Measurements from ENCODE around the gene NLE1.

Gene NLE1

GRCh38 chr17:35159940-35160339 is 17.8 kb upstream of the NLE1 start:
- no CpG with 5 or more reads among the region's 2 CpGs for WGBS, 2 donors (ENCODE audit: extremely low coverage in 2 of 2, insufficient read length in 2 of 2, insufficient replicate concordance in 1 of 2)
- H4K8ac ChIP-seq (ENCODE audit: low read depth, low read length), result no peak overlapping the region
- no peak overlapping the region for H2AFZ ChIP-seq (ENCODE audit: low read length)
- no peak overlapping the region for H3K4me2 ChIP-seq (ENCODE audit: insufficient read depth, low read length, poor library complexity, severe bottlenecking)
- no peaks in the 10 kb centered on the region for H3K36me3 ChIP-seq (replicated peaks in 1 of 2; ENCODE audit: control insufficient read depth in 2 of 2, insufficient read depth in 2 of 2, low read length in 2 of 2)
- H3K4ac ChIP-seq (ENCODE audit: low read length), result no peak overlapping the region
- H3K27me3 ChIP-seq (ENCODE audit: control insufficient read depth in 3 of 3, insufficient read depth in 3 of 3, low read depth in 1 of 3, low read length in 3 of 3), result peaks cover 0 to 30% (median 0%) of the 10 kb centered on the region in 3 experiments
- H4K91ac ChIP-seq (ENCODE audit: low read depth, low read length, poor library complexity), result no peak overlapping the region
- H2BK5ac ChIP-seq (ENCODE audit: low read length), result no peak overlapping the region
- no peak overlapping the region for H2BK120ac ChIP-seq (ENCODE audit: low read depth, low read length)
- H3K4me3 ChIP-seq (ENCODE audit: low read length in 2 of 2), result no peak overlapping the region
- no peak overlapping the region for H2AK5ac ChIP-seq (ENCODE audit: low read depth, low read length)
- H3K9ac ChIP-seq (ENCODE audit: low read depth, low read length, poor library complexity), result no peak overlapping the region
- no peak overlapping the region for H2BK12ac ChIP-seq (ENCODE audit: low read length)
- H3K14ac ChIP-seq (ENCODE audit: low read length), result no peak overlapping the region
- H3K9me3 ChIP-seq (replicated peaks in 1 of 2; ENCODE audit: control insufficient read depth in 2 of 2, insufficient read depth in 1 of 2, low read depth in 1 of 2, low read length in 2 of 2), result no peaks in the 10 kb centered on the region
- no peak for DNase-seq (ENCODE audit: low spot score)
- H3K27ac ChIP-seq (replicated peaks; ENCODE audit: low read length), result no peak overlapping the region
- H3K18ac ChIP-seq (ENCODE audit: low read length), result no peak overlapping the region
- H3K79me1 ChIP-seq (ENCODE audit: low read depth, low read length), result no peaks in the 10 kb centered on the region
- no peak overlapping the region for H3K23ac ChIP-seq (ENCODE audit: low read depth, low read length, poor library complexity)
- no peak overlapping the region for H2BK15ac ChIP-seq (ENCODE audit: low read length)
- H3K4me1 ChIP-seq (ENCODE audit: control insufficient read depth in 2 of 2, insufficient read depth in 1 of 2, low read depth in 1 of 2, low read length in 2 of 2), result no peaks in the 10 kb centered on the region

GRCh38 chr17:35155246-35155645 is 13.1 kb upstream of the NLE1 start:
- no peak overlapping the region for H3K27ac ChIP-seq (replicated peaks; ENCODE audit: low read length)
- peak overlapping the region in 1 of 2 donors; percentile 11 for H3K4me3 ChIP-seq (ENCODE audit: low read length in 2 of 2)
- H2BK15ac ChIP-seq (ENCODE audit: low read length), result no peak overlapping the region
- no peak for DNase-seq (ENCODE audit: low spot score)
- no peak overlapping the region for H3K4ac ChIP-seq (ENCODE audit: low read length)
- peaks cover 0 to 14% (median 0%) of the 10 kb centered on the region in 3 experiments for H3K27me3 ChIP-seq (ENCODE audit: control insufficient read depth in 3 of 3, insufficient read depth in 3 of 3, low read depth in 1 of 3, low read length in 3 of 3)
- H3K4me2 ChIP-seq (ENCODE audit: insufficient read depth, low read length, poor library complexity, severe bottlenecking), result no peak overlapping the region
- H3K79me1 ChIP-seq (ENCODE audit: low read depth, low read length), result no peaks in the 10 kb centered on the region
- no CpG with 5 or more reads among the region's 7 CpGs for whole genome bisulfite sequencing, 2 donors (ENCODE audit: extremely low coverage in 2 of 2, insufficient read length in 2 of 2, insufficient replicate concordance in 1 of 2)
- H2AK5ac ChIP-seq (ENCODE audit: low read depth, low read length), result no peak overlapping the region
- no peak overlapping the region for H4K91ac ChIP-seq (ENCODE audit: low read depth, low read length, poor library complexity)
- no peaks in the 10 kb centered on the region for H3K9me3 ChIP-seq (replicated peaks in 1 of 2; ENCODE audit: control insufficient read depth in 2 of 2, insufficient read depth in 1 of 2, low read depth in 1 of 2, low read length in 2 of 2)
- H3K36me3 ChIP-seq (replicated peaks in 1 of 2; ENCODE audit: control insufficient read depth in 2 of 2, insufficient read depth in 2 of 2, low read length in 2 of 2), result no peaks in the 10 kb centered on the region
- no peak overlapping the region for H3K18ac ChIP-seq (ENCODE audit: low read length)
- no peak overlapping the region for H2BK12ac ChIP-seq (ENCODE audit: low read length)
- H3K14ac ChIP-seq (ENCODE audit: low read length), result no peak overlapping the region
- peak overlapping the region; percentile 21 for H3K23ac ChIP-seq (ENCODE audit: low read depth, low read length, poor library complexity)
- no peak overlapping the region for H2BK120ac ChIP-seq (ENCODE audit: low read depth, low read length)
- H2AFZ ChIP-seq (ENCODE audit: low read length), result no peak overlapping the region
- no peak overlapping the region for H4K8ac ChIP-seq (ENCODE audit: low read depth, low read length)
- H3K9ac ChIP-seq (ENCODE audit: low read depth, low read length, poor library complexity), result no peak overlapping the region
- H2BK5ac ChIP-seq (ENCODE audit: low read length), result no peak overlapping the region
- no peaks in the 10 kb centered on the region for H3K4me1 ChIP-seq (ENCODE audit: control insufficient read depth in 2 of 2, insufficient read depth in 1 of 2, low read depth in 1 of 2, low read length in 2 of 2)

GRCh38 chr17:35154196-35155165 is 12.4 kb upstream of the NLE1 start:
- DNase-seq (ENCODE audit: low spot score), result no peak
- Histone ChIP-seq H2AK5ac (ENCODE audit: low read depth, low read length) (no peak overlapping the region), H3K18ac (ENCODE audit: low read length) (peak overlapping the region; percentile 44), H2BK120ac (ENCODE audit: low read depth, low read length) (no peak overlapping the region), H3K9me3 (replicated peaks in 1 of 2; ENCODE audit: control insufficient read depth in 2 of 2, insufficient read depth in 1 of 2, low read depth in 1 of 2, low read length in 2 of 2) (no peaks in the 10 kb centered on the region), H2AFZ (ENCODE audit: low read length) (no peak overlapping the region), H3K9ac (ENCODE audit: low read depth, low read length, poor library complexity) (no peak overlapping the region), H2BK5ac (ENCODE audit: low read length) (no peak overlapping the region), H4K8ac (ENCODE audit: low read depth, low read length) (no peak overlapping the region), H3K79me1 (ENCODE audit: low read depth, low read length) (no peaks in the 10 kb centered on the region), H3K14ac (ENCODE audit: low read length) (peak overlapping the region; percentile 63), H3K27me3 (ENCODE audit: control insufficient read depth in 3 of 3, insufficient read depth in 3 of 3, low read depth in 1 of 3, low read length in 3 of 3) (peaks cover 0 to 8% (median 0%) of the 10 kb centered on the region in 3 experiments), H3K4ac (ENCODE audit: low read length) (no peak overlapping the region), H3K4me2 (ENCODE audit: insufficient read depth, low read length, poor library complexity, severe bottlenecking) (no peak overlapping the region), H3K4me3 (ENCODE audit: low read length in 2 of 2) (no peak overlapping the region), H4K91ac (ENCODE audit: low read depth, low read length, poor library complexity) (no peak overlapping the region), H3K4me1 (ENCODE audit: control insufficient read depth in 2 of 2, insufficient read depth in 1 of 2, low read depth in 1 of 2, low read length in 2 of 2) (no peaks in the 10 kb centered on the region), H3K36me3 (replicated peaks in 1 of 2; ENCODE audit: control insufficient read depth in 2 of 2, insufficient read depth in 2 of 2, low read length in 2 of 2) (no peaks in the 10 kb centered on the region), H2BK12ac (ENCODE audit: low read length) (no peak overlapping the region), H3K23ac (ENCODE audit: low read depth, low read length, poor library complexity) (no peak overlapping the region), H3K27ac (replicated peaks; ENCODE audit: low read length) (no peak overlapping the region), H2BK15ac (ENCODE audit: low read length) (no peak overlapping the region)
- WGBS, 2 donors (ENCODE audit: extremely low coverage in 2 of 2, insufficient read length in 2 of 2, insufficient replicate concordance in 1 of 2), result no CpG with 5 or more reads among the region's 13 CpGs

- Histone ChIP-seq H3K4me3 (ENCODE audit: low read length in 2 of 2) (no peak overlapping the region), H2BK15ac (ENCODE audit: low read length) (no peak overlapping the region), H3K4ac (ENCODE audit: low read length) (no peak overlapping the region), H3K36me3 (replicated peaks in 1 of 2; ENCODE audit: control insufficient read depth in 2 of 2, insufficient read depth in 2 of 2, low read length in 2 of 2) (no peaks in the 10 kb centered on the region), H2BK120ac (ENCODE audit: low read depth, low read length) (no peak overlapping the region), H3K23ac (ENCODE audit: low read depth, low read length, poor library complexity) (no peak overlapping the region), H3K9me3 (replicated peaks in 1 of 2; ENCODE audit: control insufficient read depth in 2 of 2, insufficient read depth in 1 of 2, low read depth in 1 of 2, low read length in 2 of 2) (no peaks in the 10 kb centered on the region), H4K91ac (ENCODE audit: low read depth, low read length, poor library complexity) (no peak overlapping the region), H2AK5ac (ENCODE audit: low read depth, low read length) (no peak overlapping the region), H3K27ac (replicated peaks; ENCODE audit: low read length) (no peak overlapping the region), H2BK5ac (ENCODE audit: low read length) (no peak overlapping the region), H3K9ac (ENCODE audit: low read depth, low read length, poor library complexity) (no peak overlapping the region), H3K14ac (ENCODE audit: low read length) (no peak overlapping the region), H3K27me3 (ENCODE audit: control insufficient read depth in 3 of 3, insufficient read depth in 3 of 3, low read depth in 1 of 3, low read length in 3 of 3) (peaks cover 0 to 19% (median 0%) of the 10 kb centered on the region in 3 experiments), H3K79me1 (ENCODE audit: low read depth, low read length) (no peaks in the 10 kb centered on the region), H2AFZ (ENCODE audit: low read length) (no peak overlapping the region), H3K18ac (ENCODE audit: low read length) (no peak overlapping the region), H3K4me2 (ENCODE audit: insufficient read depth, low read length, poor library complexity, severe bottlenecking) (no peak overlapping the region), H4K8ac (ENCODE audit: low read depth, low read length) (no peak overlapping the region), H2BK12ac (ENCODE audit: low read length) (peak overlapping the region; percentile 30), H3K4me1 (ENCODE audit: control insufficient read depth in 2 of 2, insufficient read depth in 1 of 2, low read depth in 1 of 2, low read length in 2 of 2) (no peaks in the 10 kb centered on the region)
- no peak for DNase-seq (ENCODE audit: low spot score)
- no CpG with 5 or more reads among the region's 13 CpGs for WGBS, 2 donors (ENCODE audit: extremely low coverage in 2 of 2, insufficient read length in 2 of 2, insufficient replicate concordance in 1 of 2)
These were observed 10.5 kb upstream of the NLE1 start for GRCh38 chr17:35152421-35153140.

Data from neuronal stem cell (in vitro differentiated cells).